CD4-positive, alpha-beta T cell treated with Interleukin-17A for 4 hours (primary cell): ENCODE measurements around the gene ZNF197.
A peak's percentile ranks its signal among the peaks of the same experiment; 100 is the strongest.
"Not testable (repeated sequence)": the region's sequence is repeated elsewhere in the genome, so short reads cannot be mapped to it uniquely, and the experiment has no call there.

Experiments
- DNase-seq: peaks from one replicate; pipeline ENCODE4 v3.0.0-alpha.2; 2020; ENCODE audit warnings: mixed read lengths

The ZNF197 gene

DNA sequence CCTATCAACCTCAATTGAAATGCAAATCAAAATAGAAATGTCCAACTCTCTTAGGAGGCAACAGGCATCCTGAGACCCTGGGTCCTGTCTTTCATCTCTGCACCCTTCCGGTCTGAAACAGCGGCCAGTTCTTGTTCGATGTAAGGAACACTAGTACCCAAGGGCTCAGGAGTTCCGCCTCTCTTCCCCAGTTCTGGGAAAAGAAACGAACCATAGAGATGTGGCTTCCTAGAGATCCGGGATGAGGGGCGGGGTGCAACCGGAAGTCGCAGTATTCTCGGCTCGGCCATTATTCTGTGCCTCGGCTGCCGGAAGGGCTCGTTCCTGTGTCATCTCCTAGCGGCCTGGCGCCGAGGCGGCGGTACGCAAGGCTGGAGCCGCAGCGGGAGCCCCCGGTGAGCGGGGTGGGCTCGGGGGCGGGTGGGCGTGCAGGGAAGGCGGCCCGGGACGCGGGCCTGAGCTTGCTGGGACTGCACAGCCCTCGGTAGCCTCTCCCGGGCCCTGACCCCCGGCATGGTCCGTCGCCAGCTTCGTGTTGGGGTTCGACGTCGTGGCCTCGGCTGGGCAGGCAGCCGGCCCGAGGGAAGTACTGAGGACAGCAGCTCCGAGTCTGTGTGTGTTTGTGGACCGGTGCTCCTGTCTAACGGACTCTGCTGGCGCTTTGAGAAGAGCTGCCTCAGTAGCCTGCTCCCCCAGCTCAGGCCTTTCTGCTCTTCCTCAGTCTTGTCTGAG lies at the start of gene ZNF197:
ZNF197 (plus strand) TSS at position 288 of the 732 bp plus-strand sequence. CDS start 4,119 bp downstream, outside the sequence.
- DNase-seq: peak; percentile 65

DNA sequence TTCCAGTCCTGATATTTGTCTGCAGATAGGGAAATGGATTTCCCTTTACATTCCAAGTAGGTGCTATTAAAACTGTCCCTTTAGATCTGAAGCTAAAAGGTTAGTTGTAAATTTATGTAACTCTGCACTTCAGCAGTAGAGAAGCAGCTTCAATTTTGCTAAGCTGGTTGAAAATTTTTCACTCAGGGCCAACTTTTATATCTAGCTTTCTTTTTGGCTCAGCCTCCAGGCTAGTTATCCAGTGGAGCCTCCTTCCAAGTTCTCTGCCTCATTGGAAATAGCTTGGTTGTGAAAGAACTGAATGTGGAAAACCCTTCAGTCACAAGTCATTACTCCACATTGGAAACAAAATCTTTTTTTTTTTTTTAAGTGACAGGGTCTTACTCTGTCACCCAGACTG lies 48.2 kb upstream of the ZNF197 start:
- DNase-seq: no peak

DNA sequence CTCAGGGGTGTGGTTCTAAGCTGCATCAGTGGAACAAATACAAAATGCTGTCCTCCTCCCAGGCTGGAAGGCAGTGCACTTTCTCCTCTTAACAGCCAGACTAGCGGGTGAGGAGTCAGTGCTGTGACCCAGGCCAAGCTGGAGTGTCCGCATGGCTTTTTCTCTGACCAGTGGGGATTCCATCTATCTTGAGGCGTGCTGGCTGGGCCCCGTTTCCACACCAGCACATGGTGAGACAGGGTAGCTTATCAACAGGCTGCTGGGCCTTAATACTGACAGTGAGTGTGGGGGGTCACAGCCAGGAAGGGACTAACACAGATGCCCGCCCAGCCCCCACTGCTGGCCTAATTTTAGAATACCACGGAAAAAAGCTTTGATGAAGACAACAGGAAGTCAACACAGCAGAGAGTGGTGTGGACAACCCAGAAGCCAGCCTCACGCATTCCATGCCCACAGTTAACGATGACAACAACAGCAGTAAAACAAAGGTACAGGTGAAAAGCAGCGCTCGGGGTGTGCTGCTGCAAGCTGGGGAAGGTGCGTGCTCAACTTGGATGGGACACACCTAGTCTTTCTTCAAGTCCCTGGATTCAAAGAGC lies 47.4 kb upstream of the ZNF197 start:
- not testable (repeated sequence) for DNase-seq

DNA sequence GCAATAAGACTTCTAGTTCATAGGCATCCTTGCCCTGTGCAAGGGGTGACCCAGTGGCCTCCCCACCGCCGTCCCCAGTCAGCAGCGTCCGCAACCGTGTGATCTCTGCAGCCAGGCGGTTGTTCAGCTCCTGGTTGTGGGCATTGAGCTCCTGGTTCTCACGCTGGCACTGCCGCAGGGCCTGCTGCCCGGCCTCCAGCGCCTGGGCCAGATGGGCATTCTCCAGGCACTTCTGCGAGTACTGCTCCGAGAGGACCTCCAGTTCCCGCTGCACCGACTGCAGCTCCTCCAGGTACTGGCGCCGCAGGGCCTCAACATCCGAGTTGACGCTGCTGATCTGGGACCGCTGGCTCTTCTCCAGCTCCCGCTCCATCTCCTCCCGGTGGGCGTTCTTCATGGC lies 46.5 kb upstream of the ZNF197 start:
- not testable (repeated sequence) for DNase-seq

DNA sequence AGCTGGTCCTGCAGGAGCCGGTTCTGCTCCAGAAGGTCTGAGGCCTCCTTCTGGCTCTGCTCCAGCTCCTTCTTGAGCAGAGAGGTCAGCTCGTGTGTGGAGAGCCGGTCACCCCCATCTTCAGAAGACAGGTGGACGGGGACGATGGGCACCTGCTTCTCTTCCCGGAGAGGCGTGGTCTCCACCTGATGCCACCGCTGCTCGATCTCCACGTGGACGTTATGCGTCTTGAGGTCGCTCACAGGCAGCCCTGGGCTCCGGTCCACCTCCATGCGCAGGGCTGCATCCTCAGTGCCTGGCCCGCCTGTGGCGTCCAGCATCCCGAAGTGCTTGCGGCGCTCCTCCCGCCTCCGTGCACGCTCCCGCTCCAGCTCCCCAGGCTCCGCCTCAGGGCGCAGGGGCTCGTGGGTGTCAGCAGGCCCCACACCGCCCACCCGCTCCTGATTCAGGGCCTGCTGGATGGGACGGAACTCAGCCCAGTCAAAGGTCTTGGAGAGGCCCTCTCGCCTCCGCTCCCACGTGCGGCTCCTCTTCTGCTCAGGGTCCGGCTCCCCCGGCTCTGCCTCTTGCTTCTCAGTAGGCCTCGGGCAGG lies 45.8 kb upstream of the ZNF197 start:
- DNase-seq: not testable (repeated sequence)

DNA sequence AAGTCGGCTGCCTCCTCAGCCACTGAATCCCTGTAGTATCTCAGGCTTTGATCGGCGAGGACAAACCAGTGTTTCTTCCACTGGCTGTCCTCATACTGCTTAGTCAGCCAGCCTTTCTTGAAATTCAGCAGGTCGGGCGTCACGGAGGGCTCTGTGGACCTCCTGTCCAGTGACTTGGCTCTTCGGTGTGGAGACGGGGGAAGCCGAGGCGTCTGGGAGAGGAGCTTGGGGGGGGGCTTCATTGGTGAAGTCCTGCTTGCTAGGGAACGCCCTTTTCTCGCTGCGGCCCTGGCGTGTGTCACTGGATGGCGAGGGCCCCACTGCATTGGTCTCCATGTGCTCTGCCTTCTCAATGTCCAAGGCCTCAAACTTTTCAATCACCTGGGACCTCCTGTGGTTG lies 45.1 kb upstream of the ZNF197 start:
- DNase-seq: not testable (repeated sequence)

DNA sequence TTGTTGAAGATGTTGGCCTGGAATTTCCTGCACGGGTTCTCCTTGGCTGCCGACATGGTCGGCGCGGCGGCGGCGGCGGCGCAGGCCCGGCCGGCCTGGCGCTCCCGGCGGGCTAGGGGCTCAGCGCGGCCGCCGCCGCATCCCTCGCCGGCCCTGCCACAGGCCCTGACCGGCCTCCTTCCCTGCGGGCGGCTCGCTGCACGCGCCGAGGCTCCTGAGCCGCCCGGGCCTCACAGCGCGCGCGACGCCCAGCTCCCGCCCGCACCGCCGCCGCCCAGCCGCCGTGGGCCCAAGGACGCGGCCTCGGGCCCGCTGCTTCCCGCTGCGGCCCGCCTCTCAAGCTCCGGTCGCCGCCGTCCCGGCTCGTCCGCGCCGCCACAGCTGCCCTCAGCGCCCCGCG lies 43.9 kb upstream of the ZNF197 start:
- not testable (repeated sequence) for DNase-seq

DNA sequence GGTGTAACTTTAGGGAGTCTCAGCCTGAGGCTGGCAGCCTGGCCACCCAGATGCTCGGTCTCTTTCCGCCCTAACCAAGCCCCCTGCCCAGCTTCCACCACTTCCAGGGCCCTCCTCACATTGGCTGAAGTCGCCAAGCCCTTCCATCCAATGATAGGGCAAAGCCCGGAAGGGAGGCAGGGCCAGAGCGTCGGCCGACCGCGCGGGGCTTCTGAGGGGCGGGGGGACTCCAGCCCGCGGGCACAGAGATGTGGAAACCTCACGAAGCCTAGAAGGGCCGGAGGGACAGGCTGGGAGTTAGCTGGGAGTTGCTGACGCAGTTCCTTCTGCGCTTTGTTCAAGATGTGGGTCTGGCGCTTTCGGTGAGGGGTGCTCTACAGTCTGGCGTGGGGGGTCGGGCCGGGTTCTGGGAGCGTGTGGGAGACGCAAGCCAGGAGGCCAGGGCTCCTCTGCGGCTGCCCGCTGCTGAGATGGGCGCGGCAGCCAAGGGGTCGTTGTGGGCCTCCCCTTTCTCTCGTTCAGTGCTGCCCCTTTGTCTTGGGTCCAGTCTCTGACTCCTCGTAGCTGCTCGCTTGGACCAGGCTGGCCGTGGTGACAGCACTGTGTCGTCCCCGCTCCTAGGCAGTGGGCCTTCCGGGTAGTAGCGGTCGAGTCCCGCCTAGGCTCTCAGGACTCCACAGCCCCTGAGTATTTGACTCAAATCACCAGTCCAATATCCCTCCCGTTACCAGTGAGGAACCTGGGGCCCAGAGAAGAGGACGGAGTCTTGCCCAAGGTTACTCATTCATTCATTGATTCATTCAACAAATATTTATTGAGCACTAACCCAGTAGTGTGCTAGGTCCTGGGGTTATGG lies 40.0 kb upstream of the ZNF197 start, which contains the start of gene ZNF660:
ZNF660 (plus strand) TSS at position 319 of the 856 bp plus-strand sequence. CDS start 9,230 bp downstream, outside the sequence.
- DNase-seq: peak; percentile 2

DNA sequence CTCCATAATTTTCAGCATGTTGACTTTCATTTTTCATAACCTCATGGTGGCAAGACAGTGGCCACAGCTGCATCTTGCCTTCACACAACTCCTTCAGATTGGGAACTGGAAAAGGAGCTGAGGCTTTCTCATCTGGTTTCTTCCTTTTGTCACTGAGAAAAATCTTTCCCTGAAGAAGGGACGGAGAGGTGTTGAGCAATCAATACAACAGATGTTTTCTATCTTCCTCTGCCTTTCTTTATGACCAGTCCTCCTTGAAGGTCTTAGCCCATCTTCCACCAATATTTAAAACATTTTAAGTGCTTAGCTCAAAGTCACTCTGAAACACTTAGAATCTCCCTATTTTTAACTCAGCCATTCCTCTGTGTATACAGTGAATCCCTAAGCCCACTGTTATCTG lies 28.2 kb upstream of the ZNF197 start:
- DNase-seq: no peak

DNA sequence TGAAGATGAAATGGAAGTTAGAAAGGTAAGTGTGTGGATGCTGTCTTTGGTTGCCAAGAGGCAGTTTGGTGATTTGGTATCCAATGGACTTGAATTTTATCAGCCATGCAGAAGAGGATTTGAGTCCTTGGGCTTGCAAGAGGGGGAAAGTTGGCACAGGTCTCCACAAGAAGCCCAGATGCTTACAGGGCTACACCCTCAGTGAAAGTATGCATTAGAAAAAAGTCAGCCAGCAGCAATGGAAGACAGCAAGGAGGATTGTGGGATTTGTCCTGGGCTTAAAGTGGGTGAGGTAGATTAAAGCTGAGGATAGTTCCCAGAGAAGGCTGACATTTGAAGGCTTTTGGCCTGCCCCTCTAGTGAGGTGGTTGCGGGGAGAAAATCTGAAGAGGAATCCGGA lies 23.1 kb upstream of the ZNF197 start:
- DNase-seq: no peak

DNA sequence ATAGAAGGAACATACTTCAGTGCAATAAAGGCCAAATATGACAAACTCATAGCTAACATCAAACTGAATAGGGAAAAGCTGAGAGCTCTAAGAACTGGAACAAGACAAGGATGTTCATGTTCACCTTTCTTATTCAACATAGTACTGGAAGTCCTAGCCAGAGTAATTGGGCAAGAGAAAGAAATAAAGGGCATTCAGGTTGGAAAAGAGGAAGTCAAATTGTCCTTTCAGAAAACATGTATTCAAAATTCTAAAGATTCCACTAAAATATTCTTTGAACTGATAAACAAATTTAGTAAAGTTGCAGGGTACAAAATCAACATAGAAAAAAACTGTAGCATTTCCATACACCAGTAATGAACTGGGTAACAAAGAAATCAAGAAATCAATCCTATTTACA lies 12.2 kb upstream of the ZNF197 start:
- DNase-seq: no peak

DNA sequence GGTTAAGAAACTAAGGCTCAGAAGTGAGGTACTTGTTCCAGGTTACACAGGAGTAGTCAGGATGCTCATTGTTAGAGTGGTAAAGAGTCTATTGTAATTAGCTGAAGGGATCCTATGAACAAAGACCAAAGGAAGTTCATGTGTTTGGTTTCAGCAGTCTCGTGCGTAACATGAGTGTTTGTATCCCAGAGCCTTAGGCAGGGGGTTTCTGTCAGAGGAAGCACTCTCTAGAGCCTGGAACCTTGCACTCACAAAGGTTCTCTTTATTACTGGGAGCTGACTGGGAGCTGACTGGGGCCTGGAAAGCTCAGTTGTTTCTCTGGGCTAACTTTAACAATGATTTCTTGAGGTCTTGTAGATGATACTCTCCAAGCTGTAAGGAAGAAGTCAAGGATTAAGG lies 3.9 kb downstream of the ZNF197 start:
- no peak for DNase-seq

DNA sequence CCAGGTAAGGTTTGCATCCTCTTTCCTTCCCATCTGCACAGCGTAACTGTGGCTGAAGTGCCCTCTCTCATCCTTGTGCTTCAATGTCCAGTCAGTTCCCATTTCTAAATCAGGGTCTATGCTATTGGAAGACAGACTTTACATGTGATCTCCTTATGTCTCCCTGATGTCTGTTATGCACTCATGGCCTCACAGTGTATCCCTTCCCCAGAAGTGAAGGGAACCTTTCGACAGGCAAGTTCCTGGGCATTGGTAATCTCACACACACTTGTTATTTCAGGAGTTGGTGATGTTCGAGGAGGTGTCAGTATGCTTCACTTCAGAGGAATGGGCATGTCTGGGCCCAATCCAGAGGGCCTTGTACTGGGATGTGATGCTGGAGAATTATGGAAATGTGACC lies 7.4 kb downstream of the ZNF197 start:
- DNase-seq: no peak

DNA sequence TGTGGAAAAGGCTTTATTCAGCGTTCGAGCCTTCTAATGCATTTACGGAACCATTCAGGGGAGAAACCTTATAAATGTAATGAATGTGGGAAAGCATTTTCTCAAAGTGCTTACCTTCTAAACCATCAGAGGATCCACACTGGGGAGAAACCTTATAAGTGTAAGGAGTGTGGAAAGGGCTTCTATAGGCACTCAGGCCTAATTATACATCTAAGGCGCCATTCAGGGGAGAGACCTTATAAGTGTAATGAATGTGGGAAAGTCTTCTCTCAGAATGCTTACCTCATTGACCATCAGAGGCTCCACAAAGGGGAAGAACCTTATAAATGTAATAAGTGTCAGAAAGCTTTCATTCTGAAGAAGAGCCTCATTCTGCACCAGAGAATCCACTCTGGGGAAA lies 17.5 kb downstream of the ZNF197 start:
- no peak for DNase-seq

DNA sequence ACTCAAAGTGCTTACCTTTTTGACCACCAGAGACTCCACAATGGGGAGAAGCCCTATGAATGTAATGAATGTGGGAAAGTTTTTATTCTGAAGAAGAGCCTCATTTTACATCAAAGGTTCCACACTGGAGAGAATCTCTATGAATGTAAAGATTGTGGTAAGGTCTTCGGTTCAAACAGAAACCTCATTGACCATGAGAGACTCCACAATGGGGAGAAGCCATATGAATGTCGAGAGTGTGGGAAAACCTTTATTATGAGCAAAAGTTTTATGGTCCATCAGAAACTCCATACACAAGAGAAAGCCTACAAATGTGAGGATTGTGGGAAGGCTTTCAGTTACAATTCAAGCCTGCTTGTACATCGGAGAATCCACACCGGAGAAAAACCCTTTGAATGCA lies 18.2 kb downstream of the ZNF197 start:
- DNase-seq: no peak

DNA sequence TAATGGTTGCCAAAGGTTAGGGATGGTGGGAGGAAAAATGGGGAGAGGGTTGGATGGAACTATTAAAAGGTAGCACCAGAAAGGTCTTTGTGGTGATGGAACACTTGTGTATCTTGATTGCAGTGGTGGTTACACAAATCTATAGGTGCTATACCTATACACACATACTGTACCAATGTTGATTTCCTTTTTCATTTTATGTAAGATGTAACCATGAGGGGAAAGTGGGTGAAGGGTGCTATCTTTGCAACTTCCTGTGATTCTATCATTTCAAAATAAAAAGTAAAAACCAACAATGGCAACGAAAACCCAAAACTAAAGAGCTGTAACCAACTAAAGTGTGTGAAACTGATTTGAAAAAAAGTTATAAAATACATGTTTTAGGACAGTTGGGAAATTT lies 22.9 kb downstream of the ZNF197 start:
- no peak for DNase-seq

DNA sequence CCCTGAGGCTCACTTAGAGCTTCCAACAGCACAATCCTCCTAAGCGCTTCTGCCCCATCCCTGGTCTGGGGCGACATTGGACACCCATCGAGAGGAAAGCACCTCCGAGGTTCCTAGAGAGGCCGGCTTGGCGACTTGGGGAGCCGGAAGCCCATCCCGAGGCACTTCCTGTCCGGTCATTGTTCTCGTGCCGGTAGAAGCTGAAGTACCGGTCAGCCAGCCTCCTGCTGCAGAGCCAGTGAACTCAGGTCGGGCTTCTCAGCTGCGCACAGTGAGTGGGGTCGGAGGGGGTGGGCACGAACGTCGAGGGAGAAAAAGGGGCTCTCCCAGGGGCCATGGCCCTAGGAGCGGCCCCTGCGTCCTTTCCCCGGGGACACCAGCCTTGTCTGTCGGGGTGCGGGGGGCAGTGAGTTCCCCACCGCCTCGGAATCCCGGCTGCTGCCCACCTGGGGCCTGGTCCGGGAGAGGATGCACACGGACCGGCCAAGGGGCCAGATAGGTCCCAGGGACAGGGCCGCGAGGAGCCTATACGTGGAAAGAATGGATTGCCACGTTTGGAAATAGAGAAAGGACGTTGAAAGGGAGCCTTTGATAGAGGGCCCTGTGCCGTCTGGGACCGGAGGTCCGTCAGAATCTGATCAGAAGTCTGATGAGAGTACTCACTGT lies 23.9 kb downstream of the ZNF197 start, which contains the start of gene ZNF35:
ZNF35 (plus strand) TSS at position 169 of the 666 bp plus-strand sequence. CDS start 2,336 bp downstream, outside the sequence.
- peak; percentile 23 for DNase-seq

DNA sequence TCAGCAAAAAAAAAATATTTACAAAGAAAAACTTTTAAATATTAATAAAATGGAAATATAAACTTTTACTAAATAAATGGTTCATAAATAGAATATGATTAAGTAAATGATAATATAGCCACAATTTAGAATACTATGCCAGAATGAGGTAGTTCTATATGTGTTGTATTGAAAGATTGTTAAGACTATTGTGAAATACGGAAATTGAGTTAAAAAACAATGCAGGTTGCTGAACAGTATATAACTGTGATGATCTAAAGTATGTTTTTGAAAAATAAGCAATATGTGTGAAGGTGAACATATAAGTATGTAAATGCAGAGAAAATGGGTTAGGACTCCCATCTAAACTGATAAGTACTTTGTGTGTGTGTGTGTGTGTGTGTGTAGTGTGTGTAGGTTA lies 24.9 kb downstream of the ZNF197 start:
- no peak for DNase-seq

DNA sequence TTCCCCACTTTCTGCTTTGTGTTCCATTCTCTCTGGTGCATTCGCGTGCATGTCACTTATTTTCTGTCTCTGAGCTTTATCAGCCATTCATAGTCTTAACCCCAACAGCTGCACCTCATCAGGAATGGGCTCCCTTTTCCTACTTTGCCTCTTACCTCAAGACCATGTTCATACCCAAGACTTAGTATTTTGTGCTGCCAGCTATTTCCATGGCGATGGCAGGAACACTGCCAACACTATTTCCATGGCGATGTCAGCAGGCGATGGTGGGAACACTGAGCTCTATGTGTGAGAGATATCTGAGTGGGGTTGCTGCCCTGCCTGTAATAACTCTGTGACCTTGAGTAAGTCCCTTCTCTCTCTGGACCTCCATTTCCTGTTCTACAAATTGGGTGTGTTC lies 29.2 kb downstream of the ZNF197 start:
- no peak for DNase-seq

DNA sequence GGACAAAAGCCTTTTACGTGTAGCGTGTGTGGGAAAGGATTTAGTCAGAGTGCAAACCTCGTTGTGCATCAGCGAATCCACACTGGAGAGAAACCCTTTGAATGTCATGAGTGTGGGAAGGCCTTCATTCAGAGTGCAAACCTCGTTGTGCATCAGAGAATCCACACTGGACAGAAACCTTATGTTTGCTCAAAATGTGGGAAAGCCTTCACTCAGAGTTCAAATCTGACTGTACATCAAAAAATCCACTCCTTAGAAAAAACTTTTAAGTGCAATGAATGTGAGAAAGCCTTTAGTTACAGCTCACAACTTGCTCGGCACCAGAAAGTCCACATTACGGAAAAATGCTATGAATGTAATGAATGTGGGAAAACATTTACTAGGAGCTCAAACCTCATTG lies 34.2 kb downstream of the ZNF197 start:
- DNase-seq: no peak

DNA sequence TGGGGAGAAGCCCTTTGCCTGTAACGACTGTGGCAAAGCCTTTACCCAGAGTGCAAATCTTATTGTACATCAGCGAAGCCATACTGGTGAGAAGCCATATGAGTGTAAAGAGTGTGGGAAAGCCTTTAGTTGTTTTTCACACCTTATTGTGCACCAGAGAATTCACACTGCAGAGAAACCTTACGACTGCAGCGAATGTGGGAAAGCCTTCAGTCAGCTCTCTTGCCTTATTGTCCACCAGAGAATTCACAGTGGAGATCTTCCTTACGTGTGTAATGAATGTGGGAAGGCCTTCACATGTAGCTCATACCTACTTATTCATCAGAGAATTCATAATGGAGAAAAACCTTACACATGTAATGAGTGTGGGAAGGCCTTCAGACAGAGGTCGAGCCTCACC lies 34.6 kb downstream of the ZNF197 start:
- DNase-seq: no peak

DNA sequence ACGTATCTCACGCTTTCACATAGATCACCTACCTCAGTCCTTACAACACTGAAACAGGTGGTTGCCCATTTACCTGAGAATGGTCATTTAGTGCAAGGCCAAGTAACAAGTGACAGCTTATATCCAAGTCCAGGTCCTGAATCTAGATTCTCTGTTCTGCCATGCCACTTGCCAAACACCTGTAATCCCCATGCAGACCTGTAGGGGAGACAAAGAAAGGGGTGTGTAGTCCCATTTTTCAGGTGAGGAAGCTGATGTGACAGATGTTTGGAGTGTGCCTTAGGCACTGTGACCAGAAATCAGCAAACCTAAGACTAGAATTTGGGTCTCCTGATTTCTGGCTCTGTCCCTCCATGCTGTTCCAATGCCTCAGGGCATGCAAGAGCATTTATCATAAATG lies 36.4 kb downstream of the ZNF197 start:
- DNase-seq: no peak

DNA sequence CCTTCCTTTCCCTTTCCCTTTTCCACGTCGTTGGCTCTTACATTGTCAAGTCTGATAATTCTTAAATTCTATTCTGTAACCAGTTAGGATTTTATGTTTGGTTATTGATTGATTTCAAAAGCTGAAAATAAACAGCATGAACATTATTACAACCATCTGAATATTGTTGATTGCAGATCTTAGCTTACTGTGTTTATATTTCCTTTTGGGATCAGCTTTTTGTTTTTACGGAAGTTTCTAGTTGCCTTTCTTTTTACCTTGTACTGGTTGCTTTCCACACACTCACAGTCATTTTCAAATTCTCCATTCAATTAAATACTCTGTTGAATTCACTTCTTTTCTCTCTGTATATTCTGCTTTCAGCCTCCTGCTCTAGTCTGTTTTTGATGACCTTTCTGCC lies 40.3 kb downstream of the ZNF197 start:
- DNase-seq: no peak
